Right lobe of liver (tissue), 4 donors: ENCODE measurements around the gene MMP3.

Source experiments
- CTCF ChIP-seq, 4 donors: fragments of 200-600 bp in 3 of 4; fragments of 450-650 bp in 1 of 4; IDR thresholded peaks; one replicate each; pipeline versions ENCODE4 v1.5.1 to v1.8.0; 2016 to 2022; ENCODE audit warnings: antibody characterized with exemption in 4 of 4, mild to moderate bottlenecking in 2 of 4
- POLR2A ChIP-seq: fragments of 450-650 bp; IDR thresholded peaks from one replicate; pipeline ENCODE4 v1.6.1; 2017; ENCODE audit warnings: antibody characterized with exemption, mild to moderate bottlenecking
- donor health status: DM: no; HTN: no; CAD: no.
- donor health status: DM: no; HTN: no; CAD: no.
- donor health status: DM: no; HTN: yes; CAD: no.

DNA sequence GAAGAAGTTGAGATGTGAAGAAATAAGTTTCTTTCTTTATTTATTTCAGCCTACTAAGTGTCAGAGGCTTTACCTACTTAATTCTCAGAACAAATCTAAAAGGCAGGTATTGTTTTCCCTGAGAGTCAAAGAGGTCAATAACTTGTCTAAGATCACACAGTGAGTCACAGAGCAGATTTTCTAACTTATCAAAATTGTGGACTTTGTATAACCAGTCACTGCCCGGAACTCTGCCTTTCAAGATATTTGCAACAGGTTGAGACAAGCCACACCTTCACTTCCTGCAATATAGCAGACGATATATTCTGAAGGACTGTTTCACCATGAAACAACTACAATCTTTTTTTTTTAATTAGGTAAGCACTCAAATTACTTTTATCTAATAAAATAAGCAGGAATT lies 10.5 kb upstream of the MMP3 start:
- TF ChIP-seq CTCF (IDR thresholded peaks at IDR 0.05) (no peak), POLR2A (no peak)
